Measurements from ENCODE around the gene FSIP1. TPM values are rescaled to one million over a fixed set of nuclear protein-coding genes. Genes with fewer than 3 reads are reported as not detected.

FSIP1 gene
- total and polyA plus RNA-seq, 2 donors = 0.27 to 3.0 TPM

- Histone ChIP-seq H3K36me3 (ENCODE audit: insufficient read depth) (peaks cover 3% of the 10 kb centered on the region), H3K4me3 (ENCODE audit: low read depth, low read length) (no peak overlapping the region), H3K27ac (ENCODE audit: low read depth) (peak overlapping the region; percentile 70), H3K4me1 (ENCODE audit: insufficient read depth) (no peaks in the 10 kb centered on the region)
- DNase-seq (ENCODE audit: extremely low spot score) = no peak
- 68% methylated on average over 5 of the region's 5 CpGs for WGBS
Observed at GRCh38 chr15:39594446-39595337, 187.9 kb downstream of the FSIP1 start.

- Histone ChIP-seq H3K4me3 (ENCODE audit: low read depth, low read length) (no peak overlapping the region), H3K36me3 (ENCODE audit: insufficient read depth) (peaks cover 3% of the 10 kb centered on the region), H3K4me1 (ENCODE audit: insufficient read depth) (no peaks in the 10 kb centered on the region), H3K27ac (ENCODE audit: low read depth) (no peak overlapping the region)
- no peak for DNase-seq (ENCODE audit: extremely low spot score)
- 88% methylated on average over 7 of the region's 7 CpGs for WGBS
Observed at GRCh38 chr15:39593656-39594445, 188.8 kb downstream of the FSIP1 start.

- 90% methylated on average over 15 of the region's 15 CpGs for WGBS
- no peaks in the 10 kb centered on the region for H3K4me1 ChIP-seq (ENCODE audit: insufficient read depth)
Observed at GRCh38 chr15:39593071-39593655, 189.5 kb downstream of the FSIP1 start.

GRCh38 chr15:39592500-39592899 is 190.1 kb downstream of the FSIP1 start:
- Histone ChIP-seq H3K27ac (ENCODE audit: low read depth) (no peak overlapping the region), H3K4me3 (ENCODE audit: low read depth, low read length) (no peak overlapping the region), H3K4me1 (ENCODE audit: insufficient read depth) (no peaks in the 10 kb centered on the region), H3K36me3 (ENCODE audit: insufficient read depth) (peaks cover 3% of the 10 kb centered on the region)
- WGBS = 88% methylated on average over 6 of the region's 6 CpGs
- DNase-seq (ENCODE audit: extremely low spot score) = no peak

More at GRCh38 chr15:39593071-39593655, 189.5 kb downstream of the FSIP1 start:
- no peak for DNase-seq (ENCODE audit: extremely low spot score)
- no peak overlapping the region for H3K4me3 ChIP-seq (ENCODE audit: low read depth, low read length)
- H3K27ac ChIP-seq (ENCODE audit: low read depth) = no peak overlapping the region
- peaks cover 3% of the 10 kb centered on the region for H3K36me3 ChIP-seq (ENCODE audit: insufficient read depth)

GRCh38 chr15:39591896-39592315 is 190.7 kb downstream of the FSIP1 start:
- Histone ChIP-seq H3K36me3 (ENCODE audit: insufficient read depth) (peaks cover 3% of the 10 kb centered on the region), H3K27ac (ENCODE audit: low read depth) (no peak overlapping the region), H3K4me1 (ENCODE audit: insufficient read depth) (no peaks in the 10 kb centered on the region), H3K4me3 (ENCODE audit: low read depth, low read length) (no peak overlapping the region)
- no peak for DNase-seq (ENCODE audit: extremely low spot score)
- WGBS = 73% methylated on average over 2 of the region's 2 CpGs

GRCh38 chr15:39591141-39591895 is 191.3 kb downstream of the FSIP1 start:
- Histone ChIP-seq H3K36me3 (ENCODE audit: insufficient read depth) (peaks cover 3% of the 10 kb centered on the region), H3K4me1 (ENCODE audit: insufficient read depth) (no peaks in the 10 kb centered on the region), H3K27ac (ENCODE audit: low read depth) (no peak overlapping the region), H3K4me3 (ENCODE audit: low read depth, low read length) (no peak overlapping the region)
- WGBS = 81% methylated on average over 11 of the region's 11 CpGs
- no peak for DNase-seq (ENCODE audit: extremely low spot score)

GRCh38 chr15:39589815-39590644 is 192.6 kb downstream of the FSIP1 start:
- Histone ChIP-seq H3K4me3 (ENCODE audit: low read depth, low read length) (no peak overlapping the region), H3K27ac (ENCODE audit: low read depth) (no peak overlapping the region), H3K4me1 (ENCODE audit: insufficient read depth) (no peaks in the 10 kb centered on the region), H3K36me3 (ENCODE audit: insufficient read depth) (peaks cover 3% of the 10 kb centered on the region)
- DNase-seq (ENCODE audit: extremely low spot score) = no peak
- WGBS = 92% methylated on average over 13 of the region's 13 CpGs

- H3K4me1 ChIP-seq (ENCODE audit: insufficient read depth) = no peaks in the 10 kb centered on the region
- no peak for DNase-seq (ENCODE audit: extremely low spot score)
- WGBS = 83% methylated on average over 14 of the region's 14 CpGs
- no peak overlapping the region for H3K27ac ChIP-seq (ENCODE audit: low read depth)
- H3K4me3 ChIP-seq (ENCODE audit: low read depth, low read length) = no peak overlapping the region
- H3K36me3 ChIP-seq (ENCODE audit: insufficient read depth) = peaks cover 3% of the 10 kb centered on the region
Observed at GRCh38 chr15:39589193-39589814, 193.3 kb downstream of the FSIP1 start.

GRCh38 chr15:39588531-39589192 is 194.0 kb downstream of the FSIP1 start:
- H3K4me1 ChIP-seq (ENCODE audit: insufficient read depth) = no peaks in the 10 kb centered on the region
- H3K36me3 ChIP-seq (ENCODE audit: insufficient read depth) = peaks cover 1% of the 10 kb centered on the region
- H3K27ac ChIP-seq (ENCODE audit: low read depth) = no peak overlapping the region
- WGBS = 86% methylated on average over 13 of the region's 13 CpGs
- no peak overlapping the region for H3K4me3 ChIP-seq (ENCODE audit: low read depth, low read length)
- DNase-seq (ENCODE audit: extremely low spot score) = no peak

- DNase-seq (ENCODE audit: extremely low spot score) = no peak
- WGBS = 61% methylated on average over 13 of the region's 13 CpGs
- Histone ChIP-seq H3K4me3 (ENCODE audit: low read depth, low read length) (no peak overlapping the region), H3K36me3 (ENCODE audit: insufficient read depth) (peaks cover 1% of the 10 kb centered on the region), H3K4me1 (ENCODE audit: insufficient read depth) (no peaks in the 10 kb centered on the region), H3K27ac (ENCODE audit: low read depth) (no peak overlapping the region)
Observed at GRCh38 chr15:39587731-39588530, 194.7 kb downstream of the FSIP1 start.

- Histone ChIP-seq H3K4me1 (ENCODE audit: insufficient read depth) (no peaks in the 10 kb centered on the region), H3K4me3 (ENCODE audit: low read depth, low read length) (no peak overlapping the region), H3K36me3 (ENCODE audit: insufficient read depth) (peaks cover 1% of the 10 kb centered on the region), H3K27ac (ENCODE audit: low read depth) (no peak overlapping the region)
- DNase-seq (ENCODE audit: extremely low spot score) = no peak
- WGBS = 85% methylated on average over 17 of the region's 17 CpGs
Observed at GRCh38 chr15:39587096-39587721, 195.4 kb downstream of the FSIP1 start.

All from urinary bladder (tissue), 4 donors.